Transverse colon (tissue), 4 donors: ENCODE data around the gene ST3GAL6. TPM values are rescaled to one million over a fixed set of nuclear protein-coding genes. Genes with fewer than 3 reads are reported as not detected.

Experiments
- DNase-seq: peaks from one replicate; pipeline ENCODE4 v3.0.0-alpha.2; 2019
- H3K27ac ChIP-seq, 4 donors: fragments of 200-600 bp; sonication (generic); 2 replicates each; pipeline ENCODE4 v1.5.1; 2016 to 2018; ENCODE audit warnings: inconsistent platforms in 4 of 4
- H3K27me3 ChIP-seq: fragments of 200-600 bp; sonication (generic); 2 replicates; pipeline ENCODE4 v1.5.1; 2017; ENCODE audit warnings: inconsistent platforms
- H3K36me3 ChIP-seq, 4 donors: fragments of 200-600 bp; sonication (generic); 2 replicates each; pipeline ENCODE4 v1.5.1; 2017 to 2019; ENCODE audit warnings: inconsistent platforms in 4 of 4
- H3K4me1 ChIP-seq, 4 donors: fragments of 200-600 bp; sonication (generic); 2 replicates each; pipeline ENCODE4 v1.5.1; 2017 to 2020; ENCODE audit warnings: inconsistent platforms in 4 of 4
- H3K4me3 ChIP-seq, 4 donors: fragments of 200-600 bp; sonication (generic); 1 replicate in 1 of 4; 2 replicates in 3 of 4; pipeline versions ENCODE4 v1.5.1 to v1.6.1; 2017 to 2019; ENCODE audit warnings: inconsistent platforms in 4 of 4
- H3K9me3 ChIP-seq, 2 donors: fragments of 200-600 bp; sonication (generic); 2 replicates each; pipeline ENCODE4 v1.5.1; 2017 to 2019; ENCODE audit warnings: inconsistent platforms in 2 of 2
- EP300 ChIP-seq: sonication (generic); formaldehyde crosslinking; IDR thresholded peaks from one replicate; pipeline ENCODE4 v1.6.1; 2017; ENCODE audit warnings: antibody characterized with exemption, low read depth
- POLR2A ChIP-seq: fragments of 450-650 bp; IDR thresholded peaks from one replicate; pipeline ENCODE4 v1.6.1; 2016; ENCODE audit warnings: antibody characterized with exemption, mild to moderate bottlenecking, moderate library complexity
- POLR2AphosphoS5 ChIP-seq, 3 donors: sonication (generic); formaldehyde crosslinking; IDR thresholded peaks; one replicate each; pipeline ENCODE4 v1.6.1; 2016; ENCODE audit warnings: antibody characterized with exemption in 3 of 3
- WGBS, 2 donors: methylation state at CpG; one replicate each; pipeline ENCODE4 v1.1.5; 2018; ENCODE audit warnings: low coverage in 1 of 2; 5-methylcytosine and 5-hydroxymethylcytosine counted together
- in situ Hi-C, 4 donors: fragments of 200-750 bp; cut with MboI; loops; one replicate each; pipeline versions ENCODE4 v1.15.0 to v1.15.1; 2017; ENCODE audit warnings: low sequenced_read_pairs in 3 of 4, low pct_ligation_motif_present in 1 of 4, low pct_unique_long_range_greater_than_20kb in 1 of 4
- intact Hi-C: fragments of 100-400 bp; cut with DNase I; formaldehyde crosslinking; loops from one replicate; pipeline ENCODE4 v1.15.1; 2023; ENCODE audit warnings: low total_unique reads
- total RNA-seq, 4 donors: library from RNA; depleted of rRNA; stranded (reverse); fragments of >200 nt; gene quantifications; one replicate each; pipeline ENCODE4 v1.1.0, GENCODE V29; 2016
- TF ChIP-seq, protein P1 (sequence below), 5 experiments: fragments of 200-600 bp in 3 of 5; fragments of 450-650 bp in 2 of 5; sonication (generic) in 3 of 5; IDR thresholded peaks; 1 replicate in 2 of 5; 2 replicates in 3 of 5; pipeline ENCODE4 v1.5.1; 2016 to 2017; ENCODE audit warnings: antibody characterized with exemption in 5 of 5, inconsistent platforms in 3 of 5, mild to moderate bottlenecking in 2 of 5, moderate library complexity in 1 of 5

The ST3GAL6 gene, protein sequence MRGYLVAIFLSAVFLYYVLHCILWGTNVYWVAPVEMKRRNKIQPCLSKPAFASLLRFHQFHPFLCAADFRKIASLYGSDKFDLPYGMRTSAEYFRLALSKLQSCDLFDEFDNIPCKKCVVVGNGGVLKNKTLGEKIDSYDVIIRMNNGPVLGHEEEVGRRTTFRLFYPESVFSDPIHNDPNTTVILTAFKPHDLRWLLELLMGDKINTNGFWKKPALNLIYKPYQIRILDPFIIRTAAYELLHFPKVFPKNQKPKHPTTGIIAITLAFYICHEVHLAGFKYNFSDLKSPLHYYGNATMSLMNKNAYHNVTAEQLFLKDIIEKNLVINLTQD
- total RNA-seq = 1 to 10 TPM; 2.2 to 9.7 (median 2.6) TPM

DNA sequence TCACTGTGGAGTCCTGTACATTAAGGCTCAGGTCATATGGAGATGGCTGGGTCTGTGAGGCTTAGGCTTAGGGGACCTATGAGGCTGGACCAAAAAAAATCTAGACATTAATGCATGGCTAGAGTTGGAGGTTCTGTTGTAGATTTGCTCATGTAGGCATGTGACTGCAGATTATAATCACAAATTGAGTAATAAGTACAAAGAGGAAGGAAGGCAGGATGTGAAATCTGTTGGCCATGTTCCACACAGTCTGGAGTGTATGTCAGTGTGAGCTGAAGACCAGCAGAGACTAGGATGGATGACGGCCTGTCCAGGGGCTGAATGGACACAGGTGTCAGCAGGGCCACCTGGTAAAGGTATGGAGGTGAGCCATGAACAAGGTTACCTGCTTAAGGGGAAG, at the start of gene ST3GAL6:
Gene ST3GAL6, plus strand, starts transcription at position 265 of the 400 bp plus-strand sequence. CDS start 5,101 bp downstream, outside the sequence.
- Histone ChIP-seq H3K36me3 (no peaks in the 10 kb centered on the region), H3K4me3 (peak within 1 kb of the TSS in 1 of 4 donors; percentile 2), H3K9me3 (no peaks in the 10 kb centered on the region), H3K4me1 (peaks cover 0 to 5% (median 0%) of the 10 kb centered on the region in 4 donors), H3K27ac (peak within 1 kb of the TSS; percentile 16 to 35 (median 32)), H3K27me3 (no peaks in the 10 kb centered on the region)
- in situ Hi-C loops (no loop called here), intact Hi-C loops (no loop called here)
- DNase-seq = peak; percentile 17
- no peak for TF ChIP-seq POLR2A
- TF ChIP-seq EP300 = no peak
- TF ChIP-seq, protein P1, sequence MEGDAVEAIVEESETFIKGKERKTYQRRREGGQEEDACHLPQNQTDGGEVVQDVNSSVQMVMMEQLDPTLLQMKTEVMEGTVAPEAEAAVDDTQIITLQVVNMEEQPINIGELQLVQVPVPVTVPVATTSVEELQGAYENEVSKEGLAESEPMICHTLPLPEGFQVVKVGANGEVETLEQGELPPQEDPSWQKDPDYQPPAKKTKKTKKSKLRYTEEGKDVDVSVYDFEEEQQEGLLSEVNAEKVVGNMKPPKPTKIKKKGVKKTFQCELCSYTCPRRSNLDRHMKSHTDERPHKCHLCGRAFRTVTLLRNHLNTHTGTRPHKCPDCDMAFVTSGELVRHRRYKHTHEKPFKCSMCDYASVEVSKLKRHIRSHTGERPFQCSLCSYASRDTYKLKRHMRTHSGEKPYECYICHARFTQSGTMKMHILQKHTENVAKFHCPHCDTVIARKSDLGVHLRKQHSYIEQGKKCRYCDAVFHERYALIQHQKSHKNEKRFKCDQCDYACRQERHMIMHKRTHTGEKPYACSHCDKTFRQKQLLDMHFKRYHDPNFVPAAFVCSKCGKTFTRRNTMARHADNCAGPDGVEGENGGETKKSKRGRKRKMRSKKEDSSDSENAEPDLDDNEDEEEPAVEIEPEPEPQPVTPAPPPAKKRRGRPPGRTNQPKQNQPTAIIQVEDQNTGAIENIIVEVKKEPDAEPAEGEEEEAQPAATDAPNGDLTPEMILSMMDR (IDR thresholded peaks at IDR 0.05) = no peak
- no peak for TF ChIP-seq POLR2AphosphoS5 (IDR thresholded peaks at IDR 0.05)
- WGBS, 2 donors = 67% methylated on average over 1 of the region's 1 CpG; no CpG with 5 or more reads in 1 of the 2 donors

DNA sequence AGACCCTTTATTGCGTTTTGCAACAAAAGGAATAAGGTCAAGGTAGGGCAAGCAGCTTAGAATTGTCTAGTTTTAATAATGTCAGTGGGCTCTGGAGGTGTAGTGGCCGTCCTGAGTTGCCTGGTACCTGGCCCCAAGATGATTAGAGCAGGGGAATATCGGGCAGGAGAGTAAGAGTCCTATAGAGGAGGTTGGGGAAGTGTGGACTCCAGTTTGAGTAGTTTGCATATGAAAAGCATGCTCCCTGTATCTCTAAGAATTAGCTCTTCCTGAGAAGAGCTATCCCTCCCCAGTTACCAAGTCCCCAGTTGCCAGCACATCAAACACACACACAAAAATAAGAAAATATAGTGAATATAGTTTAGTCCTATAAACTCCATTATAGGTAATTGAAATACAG, 49.2 kb upstream of the ST3GAL6 start:
- in situ Hi-C loops (no loop called here), intact Hi-C loops (no loop called here)
- Histone ChIP-seq H3K27me3 (no peaks in the 10 kb centered on the region), H3K4me1 (no peaks in the 10 kb centered on the region), H3K36me3 (no peaks in the 10 kb centered on the region), H3K9me3 (no peaks in the 10 kb centered on the region), H3K4me3 (no peak overlapping the region), H3K27ac (no peak overlapping the region)
- DNase-seq = no peak
- TF ChIP-seq EP300 = no peak
- TF ChIP-seq POLR2AphosphoS5 (IDR thresholded peaks at IDR 0.05) = no peak
- TF ChIP-seq POLR2A = no peak
- TF ChIP-seq, protein P1 (IDR thresholded peaks at IDR 0.05) = no peak
- WGBS, 2 donors = 60 to 70% methylated on average over 1 to 3 of the region's 3 CpGs

DNA sequence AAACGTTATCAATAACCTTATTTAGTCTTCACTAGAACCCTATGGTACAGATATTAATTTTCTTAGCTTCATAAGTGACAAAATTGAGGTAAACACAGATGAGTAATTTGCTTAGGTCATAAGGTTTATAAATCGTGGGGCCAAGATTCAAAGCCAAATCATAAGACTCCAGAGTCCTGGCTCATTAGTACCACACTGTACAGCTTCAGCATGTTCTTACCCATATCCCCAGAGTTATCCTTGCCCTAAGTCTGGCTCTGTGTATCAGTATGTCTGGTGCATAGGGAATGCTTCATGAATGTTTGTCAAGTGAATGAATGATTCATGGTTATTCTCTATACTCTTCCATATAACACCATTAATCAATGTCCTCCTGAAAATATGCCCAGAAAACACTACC, 45.6 kb upstream of the ST3GAL6 start:
- no peaks in the 10 kb centered on the region for H3K36me3 ChIP-seq
- DNase-seq = no peak
- TF ChIP-seq, protein P1 (IDR thresholded peaks at IDR 0.05) = no peak
- TF ChIP-seq EP300 (no peak), POLR2AphosphoS5 (IDR thresholded peaks at IDR 0.05) (no peak)
- no peak overlapping the region for H3K27ac ChIP-seq
- H3K4me1 ChIP-seq = no peaks in the 10 kb centered on the region
- intact Hi-C loops (no loop called here), in situ Hi-C loops (no loop called here)
- no peaks in the 10 kb centered on the region for H3K27me3 ChIP-seq
- no peaks in the 10 kb centered on the region for H3K9me3 ChIP-seq
- no peak overlapping the region for H3K4me3 ChIP-seq
- 61 to 83% methylated on average over 2 of the region's 2 CpGs for WGBS, 2 donors

DNA sequence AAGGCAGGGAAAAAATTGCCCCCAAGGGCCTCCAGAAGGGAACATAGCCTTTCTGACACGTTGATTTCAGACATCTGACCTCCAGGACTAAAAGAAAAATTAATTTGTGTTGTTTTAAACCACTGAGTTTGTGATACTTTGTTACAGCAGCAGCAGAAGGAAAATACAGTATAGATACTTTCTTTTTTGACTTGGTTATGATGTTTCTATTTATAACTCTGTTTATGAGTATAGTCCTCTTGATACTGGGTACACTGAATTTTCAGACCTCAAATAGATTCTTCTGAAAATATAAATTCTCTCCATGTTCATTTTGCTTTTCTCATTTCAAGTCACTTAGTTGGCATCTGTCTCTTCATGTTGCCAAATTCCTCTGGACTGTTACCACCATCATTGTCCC, 44.4 kb upstream of the ST3GAL6 start:
- in situ Hi-C loops = no loop called here
- TF ChIP-seq POLR2A (no peak), EP300 (no peak), POLR2AphosphoS5 (IDR thresholded peaks at IDR 0.05) (no peak)
- TF ChIP-seq, protein P1 (IDR thresholded peaks at IDR 0.05) = no peak
- no peaks in the 10 kb centered on the region for H3K4me1 ChIP-seq

More for the DNA sequence above, 44.4 kb upstream of the ST3GAL6 start:
- H3K27ac ChIP-seq = no peak overlapping the region
- H3K27me3 ChIP-seq = no peaks in the 10 kb centered on the region
- no peaks in the 10 kb centered on the region for H3K9me3 ChIP-seq
- H3K4me3 ChIP-seq = no peak overlapping the region
- intact Hi-C loops = no loop called here
- DNase-seq = no peak
- H3K36me3 ChIP-seq = no peaks in the 10 kb centered on the region
- WGBS, 2 donors = 32 to 50% methylated on average over 1 of the region's 1 CpG
